Measurements from ENCODE around the gene ASTN2.

DNA sequence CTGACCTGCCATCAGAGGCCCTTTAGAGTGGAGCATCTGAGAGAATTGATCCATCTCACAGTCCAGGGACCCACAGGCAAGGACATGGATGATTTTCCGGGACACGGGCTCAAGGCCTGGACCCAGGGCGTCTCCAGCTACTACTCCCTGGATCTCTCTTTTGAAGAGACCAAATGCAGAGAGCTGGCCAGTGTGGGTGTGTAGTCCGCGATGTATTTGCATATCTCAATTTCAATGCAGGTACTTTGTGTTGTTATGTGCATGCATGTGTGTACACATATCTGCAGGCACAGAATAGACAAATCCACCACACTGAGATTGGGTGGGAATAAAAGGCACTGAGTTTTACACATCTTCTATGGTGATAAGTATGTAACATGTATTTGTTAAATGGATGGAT is 30.8 kb upstream of the ASTN2 start:
- TF ChIP-seq, protein P1, sequence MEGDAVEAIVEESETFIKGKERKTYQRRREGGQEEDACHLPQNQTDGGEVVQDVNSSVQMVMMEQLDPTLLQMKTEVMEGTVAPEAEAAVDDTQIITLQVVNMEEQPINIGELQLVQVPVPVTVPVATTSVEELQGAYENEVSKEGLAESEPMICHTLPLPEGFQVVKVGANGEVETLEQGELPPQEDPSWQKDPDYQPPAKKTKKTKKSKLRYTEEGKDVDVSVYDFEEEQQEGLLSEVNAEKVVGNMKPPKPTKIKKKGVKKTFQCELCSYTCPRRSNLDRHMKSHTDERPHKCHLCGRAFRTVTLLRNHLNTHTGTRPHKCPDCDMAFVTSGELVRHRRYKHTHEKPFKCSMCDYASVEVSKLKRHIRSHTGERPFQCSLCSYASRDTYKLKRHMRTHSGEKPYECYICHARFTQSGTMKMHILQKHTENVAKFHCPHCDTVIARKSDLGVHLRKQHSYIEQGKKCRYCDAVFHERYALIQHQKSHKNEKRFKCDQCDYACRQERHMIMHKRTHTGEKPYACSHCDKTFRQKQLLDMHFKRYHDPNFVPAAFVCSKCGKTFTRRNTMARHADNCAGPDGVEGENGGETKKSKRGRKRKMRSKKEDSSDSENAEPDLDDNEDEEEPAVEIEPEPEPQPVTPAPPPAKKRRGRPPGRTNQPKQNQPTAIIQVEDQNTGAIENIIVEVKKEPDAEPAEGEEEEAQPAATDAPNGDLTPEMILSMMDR (IDR thresholded peaks at IDR 0.05 in 8 of 11, conservative IDR thresholded peaks at IDR 0.05 in 3 of 11), result no peak
- no peak for TF ChIP-seq POLR2A (IDR thresholded peaks at IDR 0.05)

Data from spleen (tissue), 7 donors.